ENCODE measurements around the gene ACOT9. TPM values are rescaled to one million over a fixed set of nuclear protein-coding genes. Genes with fewer than 3 reads are reported as not detected.
A peak's percentile ranks its signal among the peaks of the same experiment; 100 is the strongest.

Gene ACOT9
- total RNA-seq, 1 experiment from 2014 or later = 44.5 TPM

GRCh38 chrX:23783589-23784469 lies 40.8 kb upstream of the ACOT9 start:
- TF ChIP-seq CTCF (IDR thresholded peaks at IDR 0.05) (no peak), SIN3A (IDR thresholded peaks at IDR 0.05; ENCODE audit: borderline replicate concordance, insufficient read depth, low read depth, low read length) (no peak), POLR2AphosphoS5 (IDR thresholded peaks at IDR 0.05; ENCODE audit: low read depth, low read length) (no peak; the same call in 1 of the 2 replicates), REST (IDR thresholded peaks at IDR 0.05; ENCODE audit: insufficient read depth in 1 of 2, low read depth in 2 of 2, low read length in 1 of 2) (no peak), TCF7L2 (IDR thresholded peaks at IDR 0.05; ENCODE audit: low read depth, low read length) (no peak)
- H3K27ac ChIP-seq (ENCODE audit: low read length) = peak overlapping the region; percentile 81
- no peaks in the 10 kb centered on the region for H3K9me3 ChIP-seq (ENCODE audit: control insufficient read depth, insufficient read depth, low read depth, low read length)
- no peak for DNase-seq (ENCODE audit: low read depth, low spot score)
- H3K36me3 ChIP-seq (ENCODE audit: control insufficient read depth, insufficient read depth, low read length) = peaks cover 3% of the 10 kb centered on the region; the same call in 1 of the 2 replicates
- ATAC-seq = no peak
- no peaks in the 10 kb centered on the region for H3K27me3 ChIP-seq (ENCODE audit: control insufficient read depth, insufficient read depth, low read length)
- H3K4me3 ChIP-seq (ENCODE audit: low read depth in 2 of 2, low read length in 2 of 2) = peak overlapping the region; percentile 62 to 79
- H3K4me1 ChIP-seq (ENCODE audit: control insufficient read depth, insufficient read depth, low read length) = no peaks in the 10 kb centered on the region
- POLR2A ChIA-PET = interaction anchor here (0.6 to 1.8 kb wide), 3 partner anchors 16 to 123 kb away, joined by 4 to 15 read pairs (median 7); no protein-coding TSS in a partner anchor
- BruUV-seq (replicated peaks) = no TSS peak
- in situ Hi-C loops (cut with HindIII; ENCODE audit: low pct_unique_long_range_greater_than_20kb, low sequenced_read_pairs) = no loop called here
- intact Hi-C loops (cut with micrococcal nuclease; ENCODE audit: unreplicated experiment) = loop anchor here (2.0 kb wide), 1 partner anchor 117 kb away; no protein-coding TSS in a partner anchor
- CTCF ChIA-PET = interaction anchor here (0.6 kb wide), 1 partner anchor 87 kb away, joined by 3 read pairs; no protein-coding TSS in a partner anchor

- peak within 1 kb of the TSS; percentile 87 for H3K27ac ChIP-seq (ENCODE audit: low read length)
- no TSS peak for BruUV-seq (replicated peaks)
- intact Hi-C loops (cut with micrococcal nuclease; ENCODE audit: unreplicated experiment) (no loop called here), in situ Hi-C loops (cut with HindIII; ENCODE audit: low pct_unique_long_range_greater_than_20kb, low sequenced_read_pairs) (no loop called here)
- DNase-seq (ENCODE audit: low read depth, low spot score) (no peak), ATAC-seq (peak; percentile 87)
- CTCF ChIA-PET = interaction anchor here (0.6 to 0.7 kb wide), 3 partner anchors 15 to 119 kb away, joined by 3 to 4 read pairs (median 3); no protein-coding TSS in a partner anchor
- no peaks in the 10 kb centered on the region for H3K27me3 ChIP-seq (ENCODE audit: control insufficient read depth, insufficient read depth, low read length)
- peaks cover 3% of the 10 kb centered on the region; the same call in 1 of the 2 replicates for H3K36me3 ChIP-seq (ENCODE audit: control insufficient read depth, insufficient read depth, low read length)
- no peaks in the 10 kb centered on the region for H3K9me3 ChIP-seq (ENCODE audit: control insufficient read depth, insufficient read depth, low read depth, low read length)
- TF ChIP-seq SIN3A (IDR thresholded peaks at IDR 0.05; ENCODE audit: borderline replicate concordance, insufficient read depth, low read depth, low read length) (0 out of 2 replicates have a peak, but pooled peaks have one; percentile 47), TCF7L2 (IDR thresholded peaks at IDR 0.05; ENCODE audit: low read depth, low read length) (no peak), CTCF (IDR thresholded peaks at IDR 0.05) (peak; percentile 88), POLR2AphosphoS5 (IDR thresholded peaks at IDR 0.05; ENCODE audit: low read depth, low read length) (peak; percentile 97), REST (IDR thresholded peaks at IDR 0.05; ENCODE audit: insufficient read depth in 1 of 2, low read depth in 2 of 2, low read length in 1 of 2) (peak in 1 of 2 experiments; percentile 37; a peak in 1 of 4 replicates)
- H3K4me3 ChIP-seq (ENCODE audit: low read depth in 2 of 2, low read length in 2 of 2) = peak within 1 kb of the TSS; percentile 62 to 79
- H3K4me1 ChIP-seq (ENCODE audit: control insufficient read depth, insufficient read depth, low read length) = no peaks in the 10 kb centered on the region
- POLR2A ChIA-PET = interaction anchor here (0.6 to 1.8 kb wide), 4 partner anchors 15 to 124 kb away, joined by 3 to 15 read pairs (median 5); no protein-coding TSS in a partner anchor
Observed at GRCh38 chrX:23782863-23783588, 40.0 kb upstream of the ACOT9 start, which contains the start of gene SAT1. Gene SAT1 (plus strand): TSS chrX:23783173. CDS start chrX:23783352, 179 bp downstream.
